Right ventricle myocardium superior (tissue), 1 donor: Measurements from ENCODE around the gene MYEOV. TPM values are rescaled to one million over a fixed set of nuclear protein-coding genes. Genes with fewer than 3 reads are reported as not detected.

Source experiments
- ATAC-seq: fragments of 200-7000 bp; cut with Tn5 transposase; one replicate; pipeline ENCODE4 v1.9.1; 2020; ENCODE audit warnings: mild to moderate bottlenecking; ENCODE audit not compliant: poor library complexity
- DNase-seq: peaks from one replicate; pipeline ENCODE4 v3.0.0-alpha.2; 2020
- intact Hi-C: fragments of 100-400 bp; cut with DNase I; formaldehyde crosslinking; loops from one replicate; pipeline ENCODE4 v1.11.2; 2022
- total RNA-seq: library from RNA; stranded (reverse); fragmentation: NEBNext Ultra II Directional; extraction: Animal tissue kit (Norgen Biotek cat#: 25700); gene quantifications from one replicate; pipeline ENCODE4 v1.2.1, GENCODE V29; 2021
- donor health status: DM: no; HTN: yes; CAD: no; lungs with severe emphysema.

Gene MYEOV
- total RNA-seq, 1 donor from 2014 or later, result not detected

- ATAC-seq (no peak), DNase-seq (no peak)
- intact Hi-C loops, result no loop called here
These were observed 15.1 kb downstream of the MYEOV start for GRCh38 chr11:69308936-69309615.

GRCh38 chr11:69309631-69310280 is 15.8 kb downstream of the MYEOV start:
- DNase-seq (no peak), ATAC-seq (no peak)
- intact Hi-C loops, result no loop called here

GRCh38 chr11:69310351-69310750 is 16.4 kb downstream of the MYEOV start:
- DNase-seq, result no peak
- intact Hi-C loops, result no loop called here
- ATAC-seq, result no peak

- DNase-seq (no peak), ATAC-seq (no peak)
- intact Hi-C loops, result no loop called here
These were observed 17.2 kb downstream of the MYEOV start for GRCh38 chr11:69310934-69311766.

GRCh38 chr11:69311767-69312385 is 17.9 kb downstream of the MYEOV start:
- DNase-seq (no peak), ATAC-seq (no peak)
- intact Hi-C loops, result no loop called here

- intact Hi-C loops, result no loop called here
- DNase-seq (peak; percentile 69), ATAC-seq (peak; percentile 90)
These were observed 18.8 kb downstream of the MYEOV start for GRCh38 chr11:69312453-69313404.

GRCh38 chr11:69313992-69314391 is 20.0 kb downstream of the MYEOV start:
- intact Hi-C loops, result no loop called here
- ATAC-seq, result no peak
- DNase-seq, result no peak

GRCh38 chr11:69314555-69314954 is 20.6 kb downstream of the MYEOV start:
- DNase-seq (no peak), ATAC-seq (no peak)
- intact Hi-C loops, result no loop called here

- ATAC-seq (no peak), DNase-seq (no peak)
- intact Hi-C loops, result no loop called here
These were observed 23.0 kb downstream of the MYEOV start for GRCh38 chr11:69316956-69317355.

- intact Hi-C loops, result no loop called here
- DNase-seq (no peak), ATAC-seq (no peak)
These were observed 23.6 kb downstream of the MYEOV start for GRCh38 chr11:69317401-69318092.

GRCh38 chr11:69318093-69318420 is 24.1 kb downstream of the MYEOV start:
- DNase-seq, result no peak
- ATAC-seq, result no peak
- intact Hi-C loops, result no loop called here

GRCh38 chr11:69319255-69320106 is 25.5 kb downstream of the MYEOV start:
- DNase-seq (no peak), ATAC-seq (no peak)
- intact Hi-C loops, result no loop called here

- no peak for ATAC-seq
- DNase-seq, result no peak
- intact Hi-C loops, result no loop called here
These were observed 26.4 kb downstream of the MYEOV start for GRCh38 chr11:69320326-69320725.

GRCh38 chr11:69320756-69321741 is 27.1 kb downstream of the MYEOV start:
- intact Hi-C loops, result no loop called here
- DNase-seq, result no peak
- ATAC-seq, result no peak

- ATAC-seq, result no peak
- intact Hi-C loops, result no loop called here
- no peak for DNase-seq
These were observed 28.0 kb downstream of the MYEOV start for GRCh38 chr11:69321877-69322361.

- intact Hi-C loops, result no loop called here
- no peak for DNase-seq
These were observed 31.5 kb downstream of the MYEOV start for GRCh38 chr11:69325446-69325845.

More at GRCh38 chr11:69325446-69325845, 31.5 kb downstream of the MYEOV start:
- no peak for ATAC-seq
